HG03457 (cell line): ENCODE measurements around the gene ASB5.

Experiments
- ATAC-seq: cut with Tn5 transposase; IDR thresholded peaks from one replicate; pipeline ENCODE4 v1.9.1; 2021; ENCODE audit warnings: moderate number of reproducible peaks; ENCODE audit not compliant: unreplicated experiment

The ASB5 gene

GRCh38 chr4:176185051-176185450 lies 84.0 kb downstream of the ASB5 start:
- ATAC-seq = no peak
